GM15510 (cell line): ENCODE measurements around the gene SYPL2.

Experiments used
- POLR2A ChIP-seq: IDR thresholded peaks from 3 replicates; pipeline ENCODE4 v1.6.1; 2011; ENCODE audit warnings: borderline replicate concordance; ENCODE audit not compliant: insufficient read length; ENCODE audit errors: extremely low read depth

Gene SYPL2

GRCh38 chr1:109522026-109522425 lies 55.7 kb downstream of the SYPL2 start:
- no peak for TF ChIP-seq POLR2A

GRCh38 chr1:109523706-109524105 lies 57.4 kb downstream of the SYPL2 start:
- TF ChIP-seq POLR2A = no peak

GRCh38 chr1:109527098-109527811 lies 60.9 kb downstream of the SYPL2 start:
- TF ChIP-seq POLR2A = no peak

GRCh38 chr1:109527846-109528695 lies 61.7 kb downstream of the SYPL2 start:
- TF ChIP-seq POLR2A = no peak

GRCh38 chr1:109528712-109529111 lies 62.4 kb downstream of the SYPL2 start:
- no peak for TF ChIP-seq POLR2A

- no peak for TF ChIP-seq POLR2A
These were observed 63.6 kb downstream of the SYPL2 start for GRCh38 chr1:109529881-109530456.

GRCh38 chr1:109530457-109531087 lies 64.2 kb downstream of the SYPL2 start:
- TF ChIP-seq POLR2A = no peak

GRCh38 chr1:109531380-109531779 lies 65.0 kb downstream of the SYPL2 start:
- no peak for TF ChIP-seq POLR2A
